Measurements from ENCODE around the gene MSL1.

MSL1 gene

GRCh38 chr17:40177275-40177874, 55.6 kb downstream of the MSL1 start, which contains the start of gene RAPGEFL1:
Gene RAPGEFL1 (plus strand): TSS chr17:40177470. CDS start chr17:40177862, 392 bp downstream.
- no peak for DNase-seq

- no peak for DNase-seq
These were observed 56.3 kb downstream of the MSL1 start for GRCh38 chr17:40178021-40178601.

GRCh38 chr17:40178660-40179059, 56.9 kb downstream of the MSL1 start:
- no peak for DNase-seq

- no peak for DNase-seq
These were observed 58.3 kb downstream of the MSL1 start for GRCh38 chr17:40179923-40180659.

GRCh38 chr17:40180694-40181093, 58.9 kb downstream of the MSL1 start:
- no peak for DNase-seq

GRCh38 chr17:40181205-40181604, 59.4 kb downstream of the MSL1 start:
- no peak for DNase-seq

GRCh38 chr17:40182606-40183005, 60.8 kb downstream of the MSL1 start:
- DNase-seq, result no peak
